ENCODE measurements around the gene AGO4. TPM values are rescaled to one million over a fixed set of nuclear protein-coding genes. Genes with fewer than 3 reads are reported as not detected.

AGO4 gene
- 20.8 TPM for total RNA-seq (ENCODE audit: unreplicated experiment)
- long read RNA-seq, partial matches to known transcripts: 0 of 1 reads
- long read RNA-seq, other reads (novel, unspliced or antisense): 1 of 1 reads

DNA sequence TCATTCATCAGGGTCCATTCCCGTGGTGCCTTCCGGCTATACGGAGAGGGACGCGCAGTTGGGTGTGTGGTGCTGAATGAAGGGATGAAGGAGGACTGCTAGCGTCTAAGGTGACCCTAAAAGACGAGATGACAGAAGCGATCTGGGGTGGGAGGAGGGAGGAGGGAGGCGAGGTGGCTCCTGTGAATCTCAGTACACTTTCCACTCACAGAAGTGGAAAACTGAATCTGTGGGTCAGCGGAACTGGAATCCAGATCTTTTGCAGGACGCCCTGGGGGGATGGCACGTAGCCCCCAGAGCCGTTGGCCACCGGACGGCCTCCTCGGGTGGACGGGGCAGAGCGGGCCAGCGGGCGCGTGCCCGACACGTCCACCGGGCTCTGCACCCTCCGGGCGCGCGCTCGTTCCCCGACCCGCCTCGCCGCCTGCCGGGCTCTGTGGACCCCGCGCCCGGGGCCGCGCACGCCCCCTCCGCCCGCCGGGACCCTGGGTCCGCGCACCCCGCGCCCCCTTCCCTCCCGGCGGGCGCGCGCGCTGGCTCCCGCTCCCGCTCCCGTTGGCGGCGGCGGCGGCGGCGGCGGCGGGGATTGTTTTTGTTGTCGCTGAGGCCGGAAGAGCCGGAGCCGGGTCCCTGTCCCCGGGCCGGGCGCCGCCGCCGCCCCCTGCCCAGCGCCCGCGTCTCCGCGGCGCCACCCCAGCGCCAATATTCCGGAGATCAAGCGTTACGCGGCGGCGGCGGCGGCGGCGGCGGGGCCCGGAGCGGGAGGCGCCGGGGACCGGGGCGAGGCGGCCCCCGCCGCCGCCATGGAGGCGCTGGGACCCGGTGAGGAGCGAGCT lies at the start of gene AGO4:
TSS of gene AGO4 (plus strand) at position 403 of the 836 bp plus-strand sequence. CDS start at position 804, 401 bp downstream.
- Mint-ChIP-seq H3K27me3 (ENCODE audit: unreplicated experiment) (peaks cover 3% of the 10 kb centered on the region), H3K27ac (ENCODE audit: unreplicated experiment) (peak within 1 kb of the TSS; percentile 96), H3K9me3 (ENCODE audit: unreplicated experiment) (peaks cover 8% of the 10 kb centered on the region), H3K4me3 (ENCODE audit: unreplicated experiment) (peak within 1 kb of the TSS; percentile 98), H3K36me3 (ENCODE audit: unreplicated experiment) (no peaks in the 10 kb centered on the region), H3K4me1 (ENCODE audit: low read depth, unreplicated experiment) (peaks cover 4% of the 10 kb centered on the region)
- TF ChIP-seq, protein P1, sequence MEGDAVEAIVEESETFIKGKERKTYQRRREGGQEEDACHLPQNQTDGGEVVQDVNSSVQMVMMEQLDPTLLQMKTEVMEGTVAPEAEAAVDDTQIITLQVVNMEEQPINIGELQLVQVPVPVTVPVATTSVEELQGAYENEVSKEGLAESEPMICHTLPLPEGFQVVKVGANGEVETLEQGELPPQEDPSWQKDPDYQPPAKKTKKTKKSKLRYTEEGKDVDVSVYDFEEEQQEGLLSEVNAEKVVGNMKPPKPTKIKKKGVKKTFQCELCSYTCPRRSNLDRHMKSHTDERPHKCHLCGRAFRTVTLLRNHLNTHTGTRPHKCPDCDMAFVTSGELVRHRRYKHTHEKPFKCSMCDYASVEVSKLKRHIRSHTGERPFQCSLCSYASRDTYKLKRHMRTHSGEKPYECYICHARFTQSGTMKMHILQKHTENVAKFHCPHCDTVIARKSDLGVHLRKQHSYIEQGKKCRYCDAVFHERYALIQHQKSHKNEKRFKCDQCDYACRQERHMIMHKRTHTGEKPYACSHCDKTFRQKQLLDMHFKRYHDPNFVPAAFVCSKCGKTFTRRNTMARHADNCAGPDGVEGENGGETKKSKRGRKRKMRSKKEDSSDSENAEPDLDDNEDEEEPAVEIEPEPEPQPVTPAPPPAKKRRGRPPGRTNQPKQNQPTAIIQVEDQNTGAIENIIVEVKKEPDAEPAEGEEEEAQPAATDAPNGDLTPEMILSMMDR (IDR thresholded peaks at IDR 0.05; ENCODE audit: partially characterized antibody, unreplicated experiment): no peak
- peak; percentile 76 for DNase-seq

DNA sequence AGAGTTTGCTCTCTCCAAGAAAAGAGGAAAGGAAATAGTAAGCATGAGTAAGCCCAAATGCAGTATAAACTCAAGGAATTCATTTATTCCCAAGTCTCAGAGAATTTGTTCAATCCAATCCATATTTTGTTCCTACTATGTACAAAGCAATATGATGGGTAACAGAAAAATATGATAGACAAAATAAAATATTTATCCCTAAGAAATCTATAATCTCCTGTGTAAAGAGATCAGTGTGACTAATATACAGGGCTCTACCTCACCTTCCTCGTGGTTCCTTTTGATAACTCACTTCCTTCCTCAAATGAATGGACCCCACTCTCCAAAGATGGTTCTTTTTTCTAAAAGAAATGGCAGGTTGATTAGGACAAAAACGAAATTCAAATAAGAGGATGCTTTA lies 45.7 kb upstream of the AGO4 start:
- no peaks in the 10 kb centered on the region for H3K36me3 Mint-ChIP-seq (ENCODE audit: unreplicated experiment)
- no peaks in the 10 kb centered on the region for H3K9me3 Mint-ChIP-seq (ENCODE audit: unreplicated experiment)
- no peak overlapping the region for H3K27ac Mint-ChIP-seq (ENCODE audit: unreplicated experiment)
- TF ChIP-seq, protein P1 (IDR thresholded peaks at IDR 0.05; ENCODE audit: partially characterized antibody, unreplicated experiment): no peak
- H3K4me1 Mint-ChIP-seq (ENCODE audit: low read depth, unreplicated experiment): no peaks in the 10 kb centered on the region
- peaks cover 2% of the 10 kb centered on the region for H3K27me3 Mint-ChIP-seq (ENCODE audit: unreplicated experiment)
- no peak for DNase-seq
- H3K4me3 Mint-ChIP-seq (ENCODE audit: unreplicated experiment): no peak overlapping the region

DNA sequence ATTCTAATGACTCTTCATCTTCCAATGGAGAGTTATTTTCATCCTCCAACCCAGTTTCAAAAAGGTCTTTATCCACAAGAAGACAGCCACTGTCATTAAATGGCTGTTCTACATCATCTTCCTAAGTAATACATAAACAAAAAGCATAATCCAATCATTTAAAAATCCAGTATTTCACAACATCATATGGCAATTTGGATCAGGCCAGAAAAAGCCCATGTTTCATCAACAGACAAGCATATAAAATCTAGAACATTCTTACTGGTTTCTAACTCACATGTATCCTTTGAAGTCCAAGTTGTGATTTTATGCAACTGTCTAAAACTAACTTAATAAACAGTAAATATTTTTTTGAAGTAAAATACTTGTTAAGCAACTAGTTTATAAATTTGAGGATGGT lies 44.6 kb upstream of the AGO4 start:
- TF ChIP-seq, protein P1 (IDR thresholded peaks at IDR 0.05; ENCODE audit: partially characterized antibody, unreplicated experiment): no peak
- Mint-ChIP-seq H3K4me3 (ENCODE audit: unreplicated experiment) (no peak overlapping the region), H3K4me1 (ENCODE audit: low read depth, unreplicated experiment) (no peaks in the 10 kb centered on the region), H3K9me3 (ENCODE audit: unreplicated experiment) (no peaks in the 10 kb centered on the region), H3K27ac (ENCODE audit: unreplicated experiment) (no peak overlapping the region), H3K36me3 (ENCODE audit: unreplicated experiment) (no peaks in the 10 kb centered on the region), H3K27me3 (ENCODE audit: unreplicated experiment) (no peaks in the 10 kb centered on the region)
- no peak for DNase-seq

- Mint-ChIP-seq H3K4me1 (ENCODE audit: low read depth, unreplicated experiment) (peaks cover 3% of the 10 kb centered on the region), H3K27me3 (ENCODE audit: unreplicated experiment) (no peaks in the 10 kb centered on the region), H3K4me3 (ENCODE audit: unreplicated experiment) (no peak overlapping the region), H3K9me3 (ENCODE audit: unreplicated experiment) (no peaks in the 10 kb centered on the region), H3K36me3 (ENCODE audit: unreplicated experiment) (no peaks in the 10 kb centered on the region), H3K27ac (ENCODE audit: unreplicated experiment) (no peak overlapping the region)
- no peak for DNase-seq
- TF ChIP-seq, protein P1 (IDR thresholded peaks at IDR 0.05; ENCODE audit: partially characterized antibody, unreplicated experiment): no peak
Measured at GRCh38 chr1:35764283-35764682, 43.5 kb upstream of the AGO4 start.
